ENCODE measurements around the gene GOLM1.
"Not testable (repeated sequence)": the region's sequence is repeated elsewhere in the genome, so short reads cannot be mapped to it uniquely, and the experiment has no call there.

The GOLM1 gene

GRCh38 chr9:86052556-86053468 lies 46.5 kb downstream of the GOLM1 start:
- TF ChIP-seq CTCF (IDR thresholded peaks at IDR 0.05; ENCODE audit: low read depth, low read length), result no peak
- no peak overlapping the region for H3K4me3 ChIP-seq (ENCODE audit: low read depth, low read length)

GRCh38 chr9:86048018-86048742 lies 51.2 kb downstream of the GOLM1 start:
- H3K4me3 ChIP-seq (ENCODE audit: low read depth, low read length), result not testable (repeated sequence)

GRCh38 chr9:86047361-86047760 lies 52.0 kb downstream of the GOLM1 start:
- no peak overlapping the region for H3K4me3 ChIP-seq (ENCODE audit: low read depth, low read length)
- no peak for TF ChIP-seq CTCF (IDR thresholded peaks at IDR 0.05; ENCODE audit: low read depth, low read length)

GRCh38 chr9:86046930-86047341 lies 52.4 kb downstream of the GOLM1 start:
- no peak for TF ChIP-seq CTCF (IDR thresholded peaks at IDR 0.05; ENCODE audit: low read depth, low read length)
- no peak overlapping the region for H3K4me3 ChIP-seq (ENCODE audit: low read depth, low read length)

GRCh38 chr9:86046071-86046636 lies 53.2 kb downstream of the GOLM1 start:
- no peak overlapping the region for H3K4me3 ChIP-seq (ENCODE audit: low read depth, low read length)
- no peak for TF ChIP-seq CTCF (IDR thresholded peaks at IDR 0.05; ENCODE audit: low read depth, low read length)

GRCh38 chr9:86045654-86046053 lies 53.7 kb downstream of the GOLM1 start:
- TF ChIP-seq CTCF (IDR thresholded peaks at IDR 0.05; ENCODE audit: low read depth, low read length), result no peak
- no peak overlapping the region for H3K4me3 ChIP-seq (ENCODE audit: low read depth, low read length)

- no peak for TF ChIP-seq CTCF (IDR thresholded peaks at IDR 0.05; ENCODE audit: low read depth, low read length)
- H3K4me3 ChIP-seq (ENCODE audit: low read depth, low read length), result no peak overlapping the region
Observed at GRCh38 chr9:86043999-86044398, 55.4 kb downstream of the GOLM1 start.

All from WI38 (cell line).